ENCODE results near the gene PPFIBP1. TPM values are rescaled to one million over a fixed set of nuclear protein-coding genes. Genes with fewer than 3 reads are reported as not detected.

Gene PPFIBP1
- total RNA-seq, 1 donor from 2014 or later, result 99.6 TPM

DNA sequence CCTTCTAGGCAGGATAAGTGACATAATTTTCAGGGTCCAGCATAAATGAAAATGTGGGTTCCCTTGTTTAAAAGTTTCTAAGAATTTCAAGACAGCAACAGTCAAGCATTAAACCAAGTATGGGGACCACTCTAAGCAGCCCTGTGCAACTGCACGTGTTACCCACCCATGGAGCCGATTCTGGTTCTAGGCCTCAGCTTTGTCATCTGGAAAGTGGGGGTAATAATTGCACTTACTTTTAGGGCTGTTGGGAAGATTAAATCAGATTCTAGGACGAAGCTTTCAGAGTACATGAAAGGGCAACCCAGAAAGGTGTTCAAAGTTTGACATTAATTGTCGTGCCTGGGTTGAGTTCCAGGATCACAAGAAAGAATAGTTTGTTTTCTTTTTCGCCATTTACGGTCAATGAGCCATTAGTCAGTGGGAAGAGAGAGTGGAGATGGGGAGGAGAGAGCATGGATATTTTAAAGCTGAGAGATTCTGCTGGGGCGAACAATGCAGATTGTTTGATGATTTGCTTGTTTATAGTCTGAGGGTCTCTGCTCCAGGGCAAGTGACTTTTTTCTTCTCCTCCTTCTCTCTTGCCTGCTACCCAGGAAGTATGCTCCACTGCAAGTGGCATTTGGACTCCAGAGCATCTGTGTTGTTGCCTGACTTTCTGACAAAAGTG is 10.7 kb upstream of the PPFIBP1 start:
- DNase-seq, result no peak

DNA sequence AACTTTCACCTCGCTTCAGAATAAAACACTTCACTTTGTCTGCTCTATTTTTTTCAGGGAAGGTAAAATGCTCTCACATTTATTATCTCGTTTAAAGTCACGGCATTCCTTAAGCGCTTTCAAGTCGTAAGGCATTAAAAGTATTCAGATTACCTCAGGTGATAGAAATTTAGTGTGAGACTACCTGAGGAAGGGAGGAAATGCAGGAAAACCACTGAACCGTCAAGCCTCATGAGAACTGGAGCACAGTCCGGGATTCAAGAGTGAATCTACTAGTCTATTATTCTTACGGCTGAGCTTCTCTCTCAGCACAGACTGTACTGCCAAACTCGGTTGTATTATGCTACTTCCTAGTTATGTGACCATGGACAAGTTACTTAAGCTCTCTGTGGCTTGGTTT is 8.3 kb upstream of the PPFIBP1 start:
- DNase-seq, result no peak

GRCh38 chr12:27516625-27517024 is 7.4 kb upstream of the PPFIBP1 start:
- no peak for DNase-seq

- DNase-seq, result peak; percentile 38
Observed at GRCh38 chr12:27517546-27517945, 6.5 kb upstream of the PPFIBP1 start.

GRCh38 chr12:27517961-27518665 is 5.9 kb upstream of the PPFIBP1 start:
- no peak for DNase-seq

DNA sequence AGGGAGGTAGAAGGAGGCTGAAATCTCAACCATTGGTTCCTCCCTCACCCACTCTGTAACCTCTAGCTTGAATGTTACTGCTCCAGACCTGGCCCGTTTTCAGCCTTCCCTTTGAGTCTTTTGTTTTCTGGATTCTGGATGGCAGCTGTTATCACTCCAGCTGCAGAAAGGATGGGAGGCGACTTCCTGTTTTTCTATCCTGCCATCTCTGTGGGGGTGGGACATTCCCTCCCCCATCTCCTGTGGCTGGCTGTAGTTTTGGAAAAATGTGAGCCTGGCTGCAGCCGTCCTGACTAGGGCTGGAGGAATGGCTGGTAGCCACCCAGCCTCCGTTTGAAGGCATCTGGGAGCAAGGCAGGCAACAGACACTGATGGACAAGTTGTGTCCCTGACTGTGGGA is 2.9 kb upstream of the PPFIBP1 start:
- DNase-seq, result peak; percentile 35

DNA sequence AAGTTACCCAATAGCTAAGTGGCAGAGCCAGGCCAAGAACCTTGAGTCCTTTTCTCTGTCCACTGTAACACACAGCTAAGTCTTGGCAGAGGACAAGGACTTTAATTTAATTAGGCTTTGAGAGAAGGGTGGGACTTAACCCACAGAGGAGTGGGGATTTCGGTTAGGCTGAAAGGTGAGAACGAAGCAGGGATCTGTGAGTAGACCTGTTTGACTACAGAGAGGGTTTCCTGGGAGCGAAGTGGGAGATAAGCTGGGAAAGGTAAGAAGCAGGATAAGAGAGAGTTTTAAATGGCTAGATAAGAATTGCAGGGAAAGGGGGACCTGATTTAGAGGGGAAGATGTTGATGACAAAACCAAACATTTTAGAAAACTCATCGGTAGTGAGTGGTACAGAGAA is 2.0 kb upstream of the PPFIBP1 start:
- DNase-seq, result no peak

DNA sequence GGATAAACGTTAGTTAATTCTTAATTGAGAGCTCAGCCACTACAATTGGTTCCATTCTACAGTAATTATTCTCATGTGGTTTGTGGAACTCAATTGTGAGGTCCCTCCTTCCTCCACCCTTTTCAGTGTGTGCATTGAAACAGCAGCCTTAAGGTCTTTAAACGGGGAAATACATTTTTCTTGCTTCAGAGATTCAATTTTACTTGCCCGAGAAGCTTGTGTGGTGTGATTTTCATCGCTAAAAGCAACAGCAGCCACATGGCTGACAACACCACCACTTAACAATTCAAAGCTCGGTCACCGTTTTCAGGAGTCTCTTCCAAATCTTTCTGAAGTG is 733 bp upstream of the PPFIBP1 start:
- peak; percentile 77 for DNase-seq

GRCh38 chr12:27524494-27524835 is 459 bp downstream of the PPFIBP1 start:
- no peak for DNase-seq

GRCh38 chr12:27524839-27525753 is 1.1 kb downstream of the PPFIBP1 start:
- DNase-seq, result peak; percentile 62

- no peak for DNase-seq
Observed at GRCh38 chr12:27527512-27527911, 3.5 kb downstream of the PPFIBP1 start.

DNA sequence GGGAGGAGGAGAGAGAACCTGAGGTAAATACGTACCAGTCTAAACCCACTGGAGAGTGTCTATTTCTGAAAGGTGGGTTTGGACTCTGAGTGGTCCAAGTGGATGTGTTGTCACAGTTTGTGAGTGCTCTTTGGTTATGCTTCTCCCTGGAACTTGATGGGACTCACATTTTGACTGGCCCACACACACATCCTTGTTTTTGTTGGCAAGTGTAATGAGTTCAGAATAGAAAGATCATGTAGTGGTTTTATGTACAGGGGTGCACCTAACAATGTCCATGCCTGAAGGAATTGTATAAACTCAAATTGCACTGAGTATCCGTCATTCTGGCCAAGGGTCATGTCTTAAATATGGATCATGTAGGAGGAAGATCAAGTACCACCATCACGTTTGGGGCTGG is 4.8 kb downstream of the PPFIBP1 start:
- DNase-seq, result no peak

DNA sequence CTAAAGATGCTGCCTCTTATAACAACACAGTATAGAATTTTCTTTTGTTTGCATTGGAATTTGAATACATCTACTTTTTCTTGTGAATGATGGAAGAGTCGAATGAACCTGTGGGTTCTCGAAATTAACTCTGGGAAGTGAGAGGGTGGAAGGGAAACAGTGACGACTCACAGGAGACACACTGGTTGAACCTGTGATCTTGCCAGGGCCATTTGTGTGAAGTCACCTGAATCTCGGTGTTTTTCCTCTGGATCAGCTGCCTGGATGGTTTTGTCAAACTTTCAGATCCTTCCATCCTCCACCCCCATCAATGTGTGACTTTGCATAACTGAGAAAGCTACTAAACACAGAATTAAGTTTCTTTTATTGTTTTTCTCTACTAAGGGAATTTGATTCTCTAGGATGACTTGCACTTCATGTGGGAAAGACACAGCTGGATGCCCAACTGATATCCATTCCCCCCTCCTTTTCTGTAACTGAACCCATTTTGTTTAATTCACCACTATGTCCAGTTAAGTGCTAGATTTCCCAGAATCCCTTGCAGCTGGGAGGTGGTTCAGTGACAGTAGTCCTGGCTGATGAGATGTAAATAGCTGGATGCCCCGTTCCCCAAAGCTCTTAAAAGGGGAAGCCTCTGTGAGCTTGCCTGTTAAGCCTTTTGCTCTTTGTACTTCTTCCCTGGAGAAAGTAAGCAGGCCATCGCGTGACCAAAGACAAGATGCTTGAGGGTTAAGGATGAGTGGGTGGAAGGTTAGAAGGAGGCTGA is 6.3 kb downstream of the PPFIBP1 start:
- no peak for DNase-seq

DNA sequence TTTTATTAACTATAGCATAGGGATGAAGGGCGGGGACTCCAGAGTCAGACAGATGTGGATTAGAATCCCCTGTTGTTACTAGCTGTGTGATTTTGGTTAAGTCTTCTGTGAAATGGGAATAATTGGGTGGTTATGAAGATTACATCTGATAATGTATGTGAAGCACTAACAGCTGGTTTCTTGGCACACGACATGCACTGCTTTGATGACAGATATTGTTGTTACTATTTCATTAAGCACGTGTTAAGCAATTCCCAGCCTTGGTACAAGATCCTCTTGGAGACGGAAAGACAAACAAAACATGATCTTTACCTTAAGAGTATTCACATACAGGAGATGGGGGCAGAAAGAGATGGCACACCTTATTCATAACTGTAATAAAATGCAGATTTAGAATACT is 7.9 kb downstream of the PPFIBP1 start:
- DNase-seq, result no peak

DNA sequence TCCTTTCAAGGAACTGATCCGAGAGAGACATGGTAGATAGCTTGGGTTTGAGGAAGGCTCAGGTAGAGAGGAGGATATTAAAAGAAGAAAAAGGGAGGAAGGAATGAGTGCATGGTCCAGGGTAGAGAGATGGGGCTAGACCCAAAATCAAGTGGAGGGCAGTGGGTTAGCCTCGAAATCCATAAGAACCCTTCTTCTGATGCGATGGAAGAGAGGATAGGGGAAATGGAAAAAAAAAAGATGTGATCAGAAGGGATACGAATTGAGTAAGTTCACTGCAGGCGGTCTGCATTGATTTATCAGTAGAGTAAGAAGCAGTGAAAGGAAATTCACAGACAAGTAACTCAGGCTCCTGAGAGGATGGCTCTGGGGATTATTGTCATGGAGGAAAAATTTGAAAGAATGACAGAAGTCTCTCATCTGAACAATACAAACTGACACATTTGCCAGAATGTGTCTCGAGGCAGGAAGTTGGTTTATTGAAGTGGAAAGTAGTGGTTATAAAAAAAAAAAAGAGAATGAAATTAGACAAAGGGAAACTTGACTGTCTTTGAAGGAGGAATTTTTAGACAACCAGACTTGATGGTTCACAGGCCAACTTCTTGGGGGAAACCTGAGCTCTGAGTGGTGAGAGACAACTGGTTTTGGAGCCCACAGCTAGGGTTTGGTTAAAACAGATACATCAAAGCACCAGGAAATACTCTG is 10.2 kb downstream of the PPFIBP1 start:
- DNase-seq, result no peak

DNA sequence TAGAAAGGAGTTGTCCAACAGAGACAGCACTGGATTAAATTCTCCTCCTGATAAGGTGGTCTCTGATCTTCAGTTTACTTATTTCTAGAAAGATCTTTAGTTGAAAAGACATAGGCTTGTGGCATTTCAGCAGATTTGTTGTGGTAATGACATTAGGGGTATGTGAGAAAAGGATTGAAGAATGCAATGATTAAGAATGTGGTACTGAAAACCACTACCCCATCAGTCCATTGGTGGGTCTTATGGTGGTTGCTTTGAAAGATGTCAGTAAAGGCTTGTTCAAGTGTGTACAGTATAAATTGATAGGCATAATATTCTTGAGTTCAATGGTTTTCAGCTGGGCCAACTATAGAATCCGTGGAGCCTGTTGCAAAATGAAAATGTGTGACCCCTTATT is 10.8 kb downstream of the PPFIBP1 start:
- DNase-seq, result no peak

DNA sequence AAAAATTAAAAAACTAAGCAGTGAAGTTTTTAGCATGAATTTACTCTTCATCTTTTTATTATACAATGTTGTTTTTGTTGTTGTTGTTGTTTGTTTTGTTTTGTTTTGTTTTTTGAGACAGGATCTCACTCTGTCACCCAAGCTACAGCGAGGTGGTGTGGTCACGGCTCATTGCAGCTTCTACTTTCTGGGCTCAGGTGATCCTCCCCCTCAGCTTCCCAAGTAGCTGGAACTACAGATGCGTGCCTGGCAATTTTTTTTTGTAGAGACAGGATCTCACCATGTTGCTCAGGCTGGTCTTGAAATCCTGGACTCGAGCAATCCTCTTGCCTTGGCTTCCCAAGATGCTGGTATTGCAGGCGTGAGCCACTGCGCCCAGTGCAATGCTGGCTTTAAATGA is 11.3 kb downstream of the PPFIBP1 start:
- no peak for DNase-seq

DNA sequence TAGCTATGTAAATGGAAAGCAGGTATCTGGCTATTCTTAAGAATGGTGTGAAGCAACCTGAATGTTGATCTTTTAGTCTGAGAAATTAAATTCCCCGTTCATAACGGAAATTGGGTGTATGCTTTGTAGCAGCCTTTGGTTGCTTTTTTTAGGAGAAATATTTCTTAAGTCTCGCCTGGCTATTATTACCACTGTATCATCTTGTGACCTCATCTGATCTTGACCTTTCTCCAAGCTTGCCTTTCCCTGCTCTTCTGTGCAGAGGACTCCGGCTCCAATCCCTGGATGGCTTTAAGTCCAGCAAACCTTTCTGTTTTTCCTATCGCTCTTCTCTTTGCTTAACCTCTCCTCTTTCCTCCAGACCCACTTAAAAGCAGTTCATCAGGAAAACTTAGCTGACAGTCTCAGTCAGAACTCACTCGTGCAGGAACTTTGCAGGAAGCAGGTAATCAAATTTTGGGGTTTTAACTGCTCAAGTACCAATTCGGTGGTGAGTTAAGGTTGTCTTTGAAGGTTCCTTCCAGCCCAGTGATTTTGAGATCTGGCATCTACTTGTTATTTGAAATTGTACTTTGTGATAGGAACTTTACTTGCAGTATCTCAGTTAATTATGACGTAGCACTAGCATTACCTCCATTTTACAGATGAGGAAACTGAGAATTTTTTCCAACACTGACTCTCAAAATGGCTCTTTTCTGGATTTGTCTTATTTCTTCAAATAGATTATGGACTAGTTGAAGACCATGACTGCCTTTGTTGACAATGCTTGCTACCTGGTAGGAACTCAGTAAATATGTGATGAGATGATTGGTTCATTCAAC is 14.1 kb downstream of the PPFIBP1 start:
- DNase-seq, result no peak

- DNase-seq, result no peak
Observed at GRCh38 chr12:27539191-27539631, 15.2 kb downstream of the PPFIBP1 start.

DNA sequence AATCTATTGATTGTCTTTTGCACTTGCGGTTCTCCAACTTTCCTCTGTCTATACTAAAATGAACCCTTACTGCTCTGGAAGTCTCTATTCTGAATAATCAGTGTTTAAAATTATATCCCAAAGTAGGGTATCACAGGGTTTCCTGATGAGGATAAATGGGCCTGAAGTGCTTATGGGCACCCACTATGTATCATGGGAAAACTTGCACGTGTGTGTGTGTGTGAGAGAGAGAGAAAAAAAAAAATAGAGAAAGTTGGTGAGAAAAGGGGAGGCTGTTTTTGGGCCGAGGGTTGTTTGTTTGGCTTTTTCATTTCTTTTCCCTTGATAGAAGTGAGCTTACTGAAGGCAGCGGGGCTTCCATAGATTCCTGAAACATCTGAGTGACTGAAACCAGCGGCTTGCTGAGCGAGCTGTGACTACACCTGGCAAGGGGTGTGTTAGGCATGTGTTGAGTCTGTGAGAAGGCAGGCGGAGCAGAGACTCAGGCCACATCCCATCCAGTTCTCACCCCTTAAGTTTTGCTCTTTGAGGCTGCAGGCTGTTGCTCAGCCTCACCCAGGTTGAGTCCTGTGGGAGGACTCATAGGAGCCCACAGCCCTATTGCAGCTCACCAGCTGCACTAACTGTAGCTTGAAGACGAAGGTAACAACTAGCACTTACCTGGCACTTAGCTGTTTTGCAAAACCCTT is 17.2 kb downstream of the PPFIBP1 start:
- no peak for DNase-seq
